AG04450 (cell line): ENCODE measurements around the gene SP5. TPM values are rescaled to one million over a fixed set of nuclear protein-coding genes. Genes with fewer than 3 reads are reported as not detected.

Source experiments
- CTCF ChIA-PET: fragments of 300-600, 350-600 bp; formaldehyde crosslinking; extraction: SDS; loops from one replicate; lab custom pipeline; 2022; ENCODE audit warnings: antibody characterized with exemption, inconsistent platforms; lab: Charles Lee
- POLR2A ChIA-PET: fragments of 350-600 bp; formaldehyde crosslinking; extraction: SDS; loops from one replicate; lab custom pipeline; 2021; ENCODE audit warnings: antibody characterized with exemption, inconsistent platforms; lab: Yijun Ruan, JAX
- DNase-seq: peaks from one replicate; pipeline ENCODE4 v3.0.0-alpha.2; 2011; ENCODE audit warnings: low read depth, low spot score
- H3K27ac ChIP-seq: one replicate; pipeline ENCODE4 v1.5.1; 2012; ENCODE audit warnings: low read depth, low read length, control low read depth
- H3K27me3 ChIP-seq: one replicate; pipeline ENCODE4 v1.6.0; 2012; ENCODE audit warnings: low read length; ENCODE audit not compliant: control insufficient read depth, insufficient read depth
- H3K4me3 ChIP-seq: 2 replicates; pipeline ENCODE4 v1.5.1; 2011; ENCODE audit warnings: mild to moderate bottlenecking, low read depth, low read length, control low read depth
- H3K9me3 ChIP-seq: 2 replicates; pipeline ENCODE4 v1.5.1; 2012; ENCODE audit warnings: low read length; ENCODE audit not compliant: control insufficient read depth, insufficient read depth
- CTCF ChIP-seq: IDR thresholded peaks from 2 replicates; pipeline ENCODE4 v1.5.1; 2011; ENCODE audit warnings: low read depth, low read length, control low read depth, inconsistent platforms
- polyA plus RNA-seq: library from polyadenylated mRNA; depleted of rRNA; stranded (reverse); fragments of >200 nt; gene quantifications from 2 replicates; pipeline ENCODE4 v1.2.3, GENCODE V29; 2011

Gene SP5
- polyA plus RNA-seq, 1 experiment, result not detected

- peak; percentile 83 for DNase-seq
- H3K27ac ChIP-seq, result peak overlapping the region; percentile 84
- CTCF ChIA-PET, result interaction anchor here (0.5 to 2.2 kb wide), 3 partner anchors 24 to 330 kb away, joined by 5 to 9 read pairs (median 8); no protein-coding TSS in a partner anchor
- no peak overlapping the region for H3K4me3 ChIP-seq
- no peaks in the 10 kb centered on the region; the same call in none of the 2 replicates for H3K9me3 ChIP-seq
- H3K27me3 ChIP-seq, result no peaks in the 10 kb centered on the region
- no peak for TF ChIP-seq CTCF
- POLR2A ChIA-PET, result interaction anchor here (0.5 to 1.1 kb wide), 3 partner anchors 9 to 75 kb away, joined by 3 to 9 read pairs (median 4); no protein-coding TSS in a partner anchor
Observed at GRCh38 chr2:170739048-170739447, 23.9 kb downstream of the SP5 start.

DNA sequence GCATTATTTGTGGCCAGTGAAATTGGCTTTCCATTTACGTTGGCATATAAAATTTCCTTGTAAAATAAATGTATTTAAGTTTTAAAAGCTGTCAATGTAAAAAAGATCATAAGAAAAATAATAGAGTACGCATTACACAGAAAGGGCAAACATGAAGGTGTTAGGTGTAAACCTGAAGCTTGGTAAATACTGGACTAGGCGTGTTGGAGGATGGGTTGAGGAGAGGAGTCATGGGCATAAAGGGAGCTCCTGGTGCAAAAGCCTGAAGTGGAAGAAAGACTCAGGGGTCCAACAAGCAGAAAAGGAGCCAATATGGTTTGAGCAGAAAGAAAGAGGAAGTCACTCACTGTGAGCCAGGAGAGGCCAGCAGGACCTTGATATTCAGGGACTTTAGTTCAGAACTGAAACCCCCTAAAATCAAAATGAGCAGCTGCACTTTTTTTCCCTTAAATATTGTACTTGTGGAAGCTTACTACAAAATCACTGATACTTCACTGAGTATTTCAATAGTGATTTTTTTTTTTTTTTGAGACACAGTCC, 24.4 kb downstream of the SP5 start:
- POLR2A ChIA-PET, result interaction anchor here (0.8 to 1.1 kb wide), 2 partner anchors 8 to 75 kb away, joined by 3 to 4 read pairs; no protein-coding TSS in a partner anchor
- no peak for TF ChIP-seq CTCF
- CTCF ChIA-PET, result interaction anchor here (0.5 to 2.2 kb wide), 3 partner anchors 23 to 330 kb away, joined by 5 to 9 read pairs (median 8); no protein-coding TSS in a partner anchor
- no peak overlapping the region for H3K4me3 ChIP-seq
- H3K27ac ChIP-seq, result no peak overlapping the region
- H3K9me3 ChIP-seq, result no peaks in the 10 kb centered on the region; the same call in none of the 2 replicates
- H3K27me3 ChIP-seq, result no peaks in the 10 kb centered on the region
- no peak for DNase-seq

- CTCF ChIA-PET, result interaction anchor here (0.6 kb wide), 1 partner anchor 62 kb away, joined by 4 read pairs; no protein-coding TSS in a partner anchor
- Histone ChIP-seq H3K9me3 (no peaks in the 10 kb centered on the region; the same call in none of the 2 replicates), H3K27ac (no peak overlapping the region), H3K27me3 (no peaks in the 10 kb centered on the region), H3K4me3 (no peak overlapping the region)
- POLR2A ChIA-PET, result no interaction called here
- TF ChIP-seq CTCF, result no peak
- no peak for DNase-seq
Observed at GRCh38 chr2:170740660-170741059, 25.5 kb downstream of the SP5 start.

DNA sequence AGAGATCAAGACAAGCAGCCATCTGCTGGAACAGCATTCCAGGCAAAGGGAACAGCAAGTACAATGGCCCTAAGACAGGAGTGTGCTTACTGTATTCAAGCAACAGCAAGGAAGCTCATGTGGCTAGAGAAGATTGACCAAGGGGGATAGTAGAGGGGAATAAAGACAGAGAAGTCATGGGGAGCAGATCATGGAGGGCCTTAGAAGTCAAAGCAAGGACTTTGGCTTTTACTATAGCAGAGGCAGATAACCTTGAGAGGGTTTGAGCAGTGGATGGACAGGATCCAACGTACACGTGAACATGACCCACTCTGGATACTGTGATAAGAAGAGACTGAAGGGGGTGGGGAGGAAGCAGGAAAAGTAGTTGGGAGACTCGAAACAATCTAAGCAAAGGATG, 26.9 kb downstream of the SP5 start:
- ChIA-PET CTCF (no interaction called here), POLR2A (no interaction called here)
- no peak overlapping the region for H3K27ac ChIP-seq
- H3K4me3 ChIP-seq, result no peak overlapping the region
- H3K27me3 ChIP-seq, result no peaks in the 10 kb centered on the region
- H3K9me3 ChIP-seq, result no peaks in the 10 kb centered on the region; the same call in none of the 2 replicates
- TF ChIP-seq CTCF, result no peak
- DNase-seq, result no peak

GRCh38 chr2:170742896-170743529, 27.9 kb downstream of the SP5 start:
- CTCF ChIA-PET, result no interaction called here
- POLR2A ChIA-PET, result no interaction called here
- DNase-seq, result no peak

More at GRCh38 chr2:170742896-170743529, 27.9 kb downstream of the SP5 start:
- Histone ChIP-seq H3K4me3 (no peak overlapping the region), H3K27me3 (no peaks in the 10 kb centered on the region), H3K27ac (no peak overlapping the region), H3K9me3 (no peaks in the 10 kb centered on the region)
- no peak for TF ChIP-seq CTCF
